IPS-18a (cell line): ENCODE measurements around the gene RNF114.
A peak's percentile ranks its signal among the peaks of the same experiment; 100 is the strongest.

Experiments
- H3K27ac ChIP-seq: one replicate; pipeline ENCODE4 v1.5.1; 2013; ENCODE audit warnings: low read length
- H3K27me3 ChIP-seq: one replicate; pipeline ENCODE4 v1.6.1; 2013; ENCODE audit warnings: mild to moderate bottlenecking, low read length; ENCODE audit not compliant: control insufficient read depth, insufficient read depth
- H3K36me3 ChIP-seq: one replicate; pipeline ENCODE4 v1.6.1; 2013; ENCODE audit warnings: low read depth, low read length; ENCODE audit not compliant: control insufficient read depth
- H3K4me1 ChIP-seq: one replicate; pipeline ENCODE4 v1.6.1; 2013; ENCODE audit warnings: low read depth, low read length; ENCODE audit not compliant: control insufficient read depth
- H3K4me3 ChIP-seq: one replicate; pipeline ENCODE4 v1.5.1; 2013; ENCODE audit warnings: low read length
- H3K9ac ChIP-seq: one replicate; pipeline ENCODE4 v1.6.1; 2013; ENCODE audit warnings: mild to moderate bottlenecking, low read length, moderate library complexity
- H3K9me3 ChIP-seq: one replicate; pipeline ENCODE4 v1.6.1; 2013; ENCODE audit warnings: low read depth, low read length; ENCODE audit not compliant: control insufficient read depth

The RNF114 gene

GRCh38 chr20:49918446-49918845 is 17.8 kb upstream of the RNF114 start:
- H3K36me3 ChIP-seq = no peaks in the 10 kb centered on the region

GRCh38 chr20:49919009-49919408 is 17.2 kb upstream of the RNF114 start:
- Histone ChIP-seq H3K27me3 (peaks cover 11% of the 10 kb centered on the region), H3K36me3 (no peaks in the 10 kb centered on the region), H3K9ac (no peak overlapping the region), H3K4me3 (no peak overlapping the region), H3K4me1 (peaks cover 4% of the 10 kb centered on the region), H3K9me3 (no peaks in the 10 kb centered on the region), H3K27ac (no peak overlapping the region)

More at GRCh38 chr20:49918446-49918845, 17.8 kb upstream of the RNF114 start:
- H3K9me3 ChIP-seq = no peaks in the 10 kb centered on the region
- peaks cover 7% of the 10 kb centered on the region for H3K4me1 ChIP-seq
- no peak overlapping the region for H3K9ac ChIP-seq
- no peak overlapping the region for H3K4me3 ChIP-seq
- no peak overlapping the region for H3K27ac ChIP-seq
- peaks cover 11% of the 10 kb centered on the region for H3K27me3 ChIP-seq

- Histone ChIP-seq H3K9ac (no peak overlapping the region), H3K27ac (no peak overlapping the region), H3K9me3 (no peaks in the 10 kb centered on the region), H3K4me3 (no peak overlapping the region), H3K36me3 (no peaks in the 10 kb centered on the region), H3K4me1 (peaks cover under 1% of the 10 kb centered on the region), H3K27me3 (peaks cover 11% of the 10 kb centered on the region)
Measured at GRCh38 chr20:49919461-49919860, 16.7 kb upstream of the RNF114 start.

GRCh38 chr20:49924247-49924646 is 11.9 kb upstream of the RNF114 start:
- Histone ChIP-seq H3K9ac (no peak overlapping the region), H3K27me3 (peaks cover 3% of the 10 kb centered on the region), H3K4me3 (no peak overlapping the region), H3K9me3 (no peaks in the 10 kb centered on the region), H3K36me3 (no peaks in the 10 kb centered on the region), H3K27ac (no peak overlapping the region), H3K4me1 (no peaks in the 10 kb centered on the region)

- Histone ChIP-seq H3K27ac (no peak overlapping the region), H3K27me3 (no peaks in the 10 kb centered on the region), H3K4me3 (no peak overlapping the region)
Measured at GRCh38 chr20:49925901-49926454, 10.2 kb upstream of the RNF114 start.

GRCh38 chr20:49928411-49929141 is 7.6 kb upstream of the RNF114 start:
- Histone ChIP-seq H3K4me1 (no peaks in the 10 kb centered on the region), H3K9ac (no peak overlapping the region), H3K36me3 (no peaks in the 10 kb centered on the region), H3K27ac (no peak overlapping the region), H3K9me3 (no peaks in the 10 kb centered on the region), H3K27me3 (no peaks in the 10 kb centered on the region), H3K4me3 (no peak overlapping the region)

More at GRCh38 chr20:49925901-49926454, 10.2 kb upstream of the RNF114 start:
- Histone ChIP-seq H3K4me1 (no peaks in the 10 kb centered on the region), H3K36me3 (no peaks in the 10 kb centered on the region), H3K9ac (no peak overlapping the region), H3K9me3 (no peaks in the 10 kb centered on the region)

- H3K4me3 ChIP-seq = no peak overlapping the region
Measured at GRCh38 chr20:49929142-49929494, 7.1 kb upstream of the RNF114 start.

GRCh38 chr20:49935746-49936152 is 448 bp upstream of the RNF114 start:
- H3K9me3 ChIP-seq = no peaks in the 10 kb centered on the region
- H3K36me3 ChIP-seq = peaks cover 12% of the 10 kb centered on the region
- H3K4me1 ChIP-seq = peaks cover 7% of the 10 kb centered on the region
- no peak overlapping the region for H3K4me3 ChIP-seq
- H3K27me3 ChIP-seq = no peaks in the 10 kb centered on the region
- H3K9ac ChIP-seq = no peak overlapping the region
- no peak overlapping the region for H3K27ac ChIP-seq

More at GRCh38 chr20:49929142-49929494, 7.1 kb upstream of the RNF114 start:
- no peaks in the 10 kb centered on the region for H3K9me3 ChIP-seq
- no peaks in the 10 kb centered on the region for H3K4me1 ChIP-seq
- no peaks in the 10 kb centered on the region for H3K36me3 ChIP-seq
- H3K27me3 ChIP-seq = no peaks in the 10 kb centered on the region
- no peak overlapping the region for H3K27ac ChIP-seq
- H3K9ac ChIP-seq = no peak overlapping the region

- Histone ChIP-seq H3K36me3 (peaks cover 25% of the 10 kb centered on the region), H3K9ac (peak overlapping the region; percentile 76), H3K4me3 (peak overlapping the region; percentile 98), H3K9me3 (no peaks in the 10 kb centered on the region), H3K27me3 (no peaks in the 10 kb centered on the region), H3K4me1 (peaks cover 7% of the 10 kb centered on the region), H3K27ac (no peak overlapping the region)
Measured at GRCh38 chr20:49937027-49937929, 1.1 kb downstream of the RNF114 start.

GRCh38 chr20:49938173-49939163 is 2.3 kb downstream of the RNF114 start:
- no peaks in the 10 kb centered on the region for H3K27me3 ChIP-seq
- H3K4me3 ChIP-seq = no peak overlapping the region
- H3K36me3 ChIP-seq = peaks cover 34% of the 10 kb centered on the region
- H3K9ac ChIP-seq = no peak overlapping the region
- no peaks in the 10 kb centered on the region for H3K9me3 ChIP-seq
- H3K4me1 ChIP-seq = peaks cover 7% of the 10 kb centered on the region
- H3K27ac ChIP-seq = no peak overlapping the region
